Globus pallidus (tissue), 1 donor: ENCODE measurements around the gene CTSZ.
"Not testable (repeated sequence)": the region's sequence is repeated elsewhere in the genome, so short reads cannot be mapped to it uniquely, and the experiment has no call there.

Source experiments
- DNase-seq: peaks from one replicate; pipeline ENCODE4 v3.0.0-alpha.2; 2015; ENCODE audit warnings: low spot score

Gene CTSZ

DNA sequence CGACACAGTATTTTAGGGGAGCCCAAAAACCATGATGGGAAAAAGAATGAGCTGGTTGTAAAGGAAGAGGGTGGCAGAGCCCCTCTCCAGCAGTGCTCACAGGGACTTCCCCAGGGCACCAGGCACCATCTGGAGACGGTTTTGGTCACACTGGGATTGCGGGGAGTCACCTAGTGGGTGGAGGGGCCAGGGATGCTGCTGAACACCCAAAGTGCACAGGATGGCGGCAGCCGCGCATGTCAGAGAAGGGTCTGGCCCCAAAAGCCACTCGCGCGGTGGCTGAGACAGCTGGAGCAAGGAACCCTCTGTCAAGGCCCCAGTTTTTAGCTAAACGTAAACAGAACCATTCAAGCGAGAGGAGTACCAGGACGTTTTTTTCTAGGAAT, 10.8 kb downstream of the CTSZ start:
- no peak for DNase-seq

DNA sequence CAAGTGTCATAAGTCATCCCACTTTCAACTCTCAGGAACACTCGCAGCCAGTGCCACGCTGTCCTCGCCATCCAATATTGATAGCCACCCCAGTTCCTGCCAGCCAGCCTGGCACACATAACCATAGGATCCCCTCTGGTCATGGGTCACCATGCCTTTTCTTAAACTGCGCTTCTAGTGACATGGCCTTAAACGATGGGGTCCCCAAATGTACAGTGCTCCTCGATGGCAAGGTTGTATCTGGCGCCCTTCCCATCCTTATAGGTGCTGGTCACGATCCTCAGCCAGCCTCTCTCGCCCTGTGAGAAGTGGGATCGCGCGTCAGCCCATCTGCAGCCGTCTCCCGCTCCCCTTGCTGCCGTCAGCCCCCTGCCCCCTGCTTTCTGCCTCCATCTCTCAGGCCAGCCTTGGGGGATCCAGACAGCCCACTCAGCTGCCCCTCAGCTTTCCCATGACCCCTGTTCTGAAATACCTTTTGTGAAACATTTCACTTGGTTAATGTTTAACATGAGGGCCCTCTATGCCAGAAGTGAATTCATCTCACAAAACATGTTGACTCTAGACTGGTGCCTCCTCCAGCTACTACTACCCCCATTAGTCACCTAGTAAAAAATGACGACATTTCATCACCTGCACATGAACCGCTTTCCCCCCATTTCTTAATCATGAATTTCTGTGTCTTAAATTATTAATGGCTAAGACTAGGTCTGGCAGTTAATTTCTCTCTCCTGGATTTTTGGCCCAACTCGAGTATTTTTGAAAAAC, 11.4 kb downstream of the CTSZ start:
- no peak for DNase-seq

DNA sequence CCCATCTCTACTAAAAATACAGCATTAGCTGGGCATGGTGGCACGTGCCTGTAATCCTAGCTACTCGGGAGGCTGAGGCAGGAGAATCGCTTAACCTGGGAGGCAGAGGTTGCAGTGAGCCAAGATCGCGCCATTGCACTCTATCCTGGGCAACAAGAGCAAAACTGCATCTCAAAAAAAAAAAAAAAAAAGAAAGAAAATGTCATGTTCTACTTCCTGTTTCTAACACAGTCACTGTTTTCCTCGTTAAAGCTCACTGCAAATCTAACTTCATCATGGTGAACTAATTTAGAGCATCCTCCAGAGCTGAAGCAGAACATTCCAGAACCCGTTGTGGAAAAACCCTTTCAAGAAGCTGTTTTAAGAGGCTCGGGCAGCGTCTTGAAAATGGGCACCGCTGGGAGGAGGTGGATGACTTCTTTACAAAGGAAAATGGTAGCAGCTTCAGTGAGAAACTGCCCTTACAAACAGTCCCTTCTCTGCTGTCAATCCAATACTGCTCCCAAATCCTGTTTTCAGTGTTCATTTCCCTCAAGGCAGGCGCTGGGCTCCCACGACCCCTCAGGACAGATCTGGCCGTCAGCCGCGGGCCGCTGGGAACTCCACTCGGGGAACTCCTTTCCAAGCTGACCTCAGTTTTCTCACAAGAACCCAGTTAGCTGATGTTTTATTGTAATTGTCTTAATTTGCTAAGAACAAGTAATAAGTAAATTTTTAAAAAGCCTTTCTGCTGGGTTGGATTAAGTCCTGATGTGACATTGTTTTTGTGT, 12.5 kb downstream of the CTSZ start:
- no peak for DNase-seq

- no peak for DNase-seq
Observed at GRCh38 chr20:58993332-58994248, 13.5 kb downstream of the CTSZ start.

GRCh38 chr20:58992911-58993310, 14.1 kb downstream of the CTSZ start:
- no peak for DNase-seq

- DNase-seq = peak; percentile 28
Observed at GRCh38 chr20:58991715-58992114, 15.3 kb downstream of the CTSZ start.

DNA sequence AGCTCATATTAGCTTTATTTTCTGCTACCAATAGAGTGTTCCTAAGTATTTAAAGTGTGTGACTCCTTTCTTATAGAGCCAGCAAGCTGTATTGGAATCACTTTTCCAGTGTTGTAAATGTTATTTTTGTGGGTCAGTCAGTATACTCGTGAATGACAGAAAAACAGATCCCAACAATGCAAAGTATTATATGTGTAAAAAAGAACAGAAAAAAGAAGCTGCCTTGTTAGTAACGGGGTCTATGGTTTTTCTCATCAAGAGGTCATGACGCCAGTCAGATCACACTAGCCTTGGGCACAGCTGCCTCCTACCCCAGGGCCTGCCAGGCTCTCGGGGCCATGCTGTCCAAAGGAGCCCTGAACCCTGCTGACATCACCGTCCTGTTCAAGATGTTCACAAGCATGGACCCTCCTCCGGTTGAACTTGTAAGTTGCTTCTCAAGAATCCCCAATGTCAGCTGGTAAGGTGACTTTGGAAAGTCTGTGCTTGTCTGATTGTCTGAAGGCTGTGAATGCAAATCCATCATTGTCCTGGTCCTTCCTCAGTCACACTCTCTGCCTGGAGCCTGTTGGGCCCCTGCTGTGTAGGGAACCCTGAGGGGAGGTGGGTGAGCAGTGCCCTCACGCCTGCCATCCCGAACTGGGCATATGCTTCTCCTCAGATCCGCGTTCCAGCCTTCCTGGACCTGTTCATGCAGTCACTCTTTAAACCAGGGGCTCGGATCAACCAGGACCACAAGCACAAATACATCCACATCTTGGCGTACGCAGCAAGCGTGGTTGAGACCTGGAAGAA, 16.2 kb downstream of the CTSZ start:
- DNase-seq = peak; percentile 33

DNA sequence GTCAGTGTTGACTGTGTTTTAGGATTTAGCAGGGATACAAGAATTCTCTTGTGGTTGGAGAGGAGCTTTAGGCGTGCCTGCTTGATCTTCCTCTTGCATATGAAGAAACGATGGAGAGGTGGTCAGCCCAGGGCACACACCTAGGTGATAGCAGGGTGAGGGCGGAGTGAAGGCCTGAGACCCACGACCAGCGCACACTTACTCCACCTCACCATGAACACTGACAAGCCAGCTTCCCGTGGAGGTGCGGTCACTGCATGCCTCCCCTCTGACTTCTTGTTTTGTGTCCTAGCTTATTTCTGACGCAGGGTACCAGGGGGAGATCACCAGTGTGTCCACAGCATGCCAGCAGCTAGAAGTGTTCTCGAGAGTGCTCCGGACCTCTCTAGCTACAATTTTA, 17.9 kb downstream of the CTSZ start:
- no peak for DNase-seq

DNA sequence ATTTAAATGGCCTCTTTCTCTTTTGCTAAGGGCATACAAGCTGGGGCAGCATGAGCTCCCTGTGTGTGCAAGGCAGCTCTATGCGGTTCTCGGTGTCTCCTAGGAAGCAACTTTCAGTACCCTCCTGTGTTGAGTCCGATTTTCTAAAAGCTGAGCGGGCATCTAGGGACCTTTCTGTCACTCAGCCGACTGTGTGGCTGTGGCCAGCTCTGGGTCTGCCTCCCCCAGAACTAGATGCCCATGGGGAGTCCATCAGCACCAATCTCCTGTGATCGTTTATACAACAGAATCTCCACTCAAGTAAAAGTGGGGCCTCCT, 18.5 kb downstream of the CTSZ start:
- DNase-seq = no peak

GRCh38 chr20:58987790-58988564, 19.1 kb downstream of the CTSZ start:
- DNase-seq = no peak

DNA sequence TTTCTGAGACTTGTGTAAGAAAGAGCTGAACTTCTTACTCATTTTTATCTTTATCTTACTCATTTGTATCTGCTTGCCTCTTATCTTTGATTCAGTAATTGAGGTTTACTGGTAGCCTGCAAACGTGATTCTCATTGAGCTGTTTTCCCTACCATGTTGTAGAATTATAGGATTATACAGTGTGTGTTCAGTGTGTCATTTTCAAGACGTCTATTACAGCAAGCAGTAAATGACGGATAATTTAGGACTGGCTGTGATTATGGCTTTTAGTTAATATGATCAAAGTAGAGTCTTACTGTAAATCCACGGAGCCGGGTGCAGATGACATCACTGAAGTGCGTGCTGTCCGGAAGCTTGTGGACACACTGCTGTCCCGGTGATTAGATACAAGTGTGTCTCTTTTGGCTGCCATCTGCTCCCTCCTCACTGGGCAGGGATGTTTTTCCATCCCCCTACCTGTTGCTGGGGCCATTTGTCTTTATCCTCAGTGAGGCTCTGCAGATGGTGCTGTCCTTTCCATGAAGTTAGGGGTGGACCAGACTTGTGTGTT, 20.0 kb downstream of the CTSZ start:
- DNase-seq = no peak

- DNase-seq = no peak
Observed at GRCh38 chr20:58986286-58986967, 20.6 kb downstream of the CTSZ start.

- DNase-seq = no peak
Observed at GRCh38 chr20:58985656-58986055, 21.4 kb downstream of the CTSZ start.

GRCh38 chr20:58984691-58985090, 22.4 kb downstream of the CTSZ start:
- no peak for DNase-seq

DNA sequence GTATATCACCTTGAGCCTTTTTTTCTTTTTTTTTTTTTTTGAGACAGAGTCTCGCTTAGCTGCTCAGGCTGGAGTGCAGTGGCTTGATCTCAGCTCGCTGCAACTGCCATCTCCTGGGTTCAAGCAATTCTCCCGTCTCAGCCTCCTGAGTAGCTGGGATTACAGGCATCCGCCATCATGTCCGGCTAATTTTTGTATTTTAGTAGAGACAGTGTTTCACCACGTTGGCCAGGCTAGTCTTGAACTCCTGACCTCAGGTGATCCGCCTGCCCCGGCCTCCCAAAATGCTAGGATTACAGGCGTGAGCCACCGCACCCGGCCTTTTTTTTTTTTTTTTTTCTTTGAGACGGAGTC, 24.0 kb downstream of the CTSZ start:
- not testable (repeated sequence) for DNase-seq

GRCh38 chr20:58982406-58983114, 24.5 kb downstream of the CTSZ start:
- DNase-seq = no peak

DNA sequence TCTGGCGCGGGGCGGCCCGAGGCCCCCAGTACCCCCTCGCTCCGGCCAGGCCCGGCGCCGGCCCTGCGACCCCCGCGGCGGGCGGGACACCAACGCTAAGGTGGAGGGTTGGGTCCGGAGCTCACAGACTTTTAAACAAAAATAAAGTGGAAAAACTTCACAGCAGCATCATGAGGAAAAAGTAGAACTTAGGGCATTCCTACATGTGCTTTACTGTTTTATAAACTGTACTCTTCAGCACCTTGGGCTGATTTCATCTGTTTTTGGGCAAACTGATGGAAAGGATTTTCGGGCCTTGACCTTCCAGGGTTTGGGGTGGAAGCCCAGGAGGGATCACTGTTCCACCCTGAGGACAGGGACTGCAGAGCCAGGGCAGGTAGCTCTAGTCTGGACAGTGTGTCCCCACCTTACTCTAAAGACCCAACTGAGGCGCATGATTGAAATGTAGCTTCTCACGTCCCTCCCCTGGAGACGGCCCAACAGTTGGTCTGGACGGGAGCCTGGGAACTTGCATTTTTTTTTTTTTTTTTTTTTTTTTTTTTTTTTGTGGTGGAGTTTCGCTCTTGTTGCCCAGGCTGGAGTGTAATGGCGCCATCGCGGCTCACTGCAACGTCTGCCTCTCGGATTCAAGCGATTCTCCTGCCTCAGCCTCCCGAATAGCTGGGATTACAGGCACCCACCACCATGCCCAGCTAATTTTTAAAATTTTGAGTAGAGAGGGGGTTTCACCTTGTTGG, 25.3 kb downstream of the CTSZ start:
- no peak for DNase-seq

DNA sequence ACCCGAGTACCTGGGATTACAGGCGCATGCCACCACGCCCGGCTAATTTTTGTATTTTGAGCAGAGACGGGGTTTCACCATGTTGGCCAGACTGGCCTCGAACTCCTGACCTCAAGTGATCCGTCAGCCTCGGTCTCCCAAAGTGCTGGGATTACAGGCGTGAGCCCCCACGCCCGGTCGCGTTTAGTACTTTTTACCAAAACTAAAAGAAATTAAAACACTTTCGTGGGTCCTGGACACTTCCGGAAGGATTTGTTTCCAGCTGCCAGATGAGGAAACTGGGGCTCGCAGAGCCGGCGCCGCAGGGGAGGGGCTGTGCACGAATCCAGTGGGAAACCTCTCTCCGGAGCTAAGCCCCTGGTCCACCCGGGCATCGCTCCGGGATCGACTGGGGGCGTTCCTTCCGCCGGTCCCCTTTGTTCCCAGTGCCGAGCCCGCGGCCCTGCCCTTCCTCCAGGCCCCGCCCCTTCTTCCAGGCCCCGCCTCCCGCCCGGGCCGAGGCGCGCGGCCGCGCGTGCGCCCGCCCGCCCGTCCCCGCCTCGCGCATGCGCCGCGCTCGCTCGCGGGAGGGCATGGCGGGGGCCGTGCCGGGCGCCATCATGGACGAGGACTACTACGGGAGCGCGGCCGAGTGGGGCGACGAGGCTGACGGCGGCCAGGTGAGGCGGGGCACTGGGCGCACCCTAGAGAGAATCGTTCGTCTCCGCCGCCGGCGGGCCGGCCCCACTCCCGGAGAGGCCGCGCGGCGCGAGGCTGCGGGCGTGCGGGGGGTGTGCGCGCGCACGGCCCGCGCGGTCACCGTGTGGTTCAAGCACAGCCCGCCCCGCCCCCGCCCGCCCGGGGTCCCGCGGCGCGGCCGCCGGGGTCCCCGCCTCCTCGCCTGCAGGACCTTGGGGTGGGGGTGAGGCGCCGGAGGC, 26.1 kb downstream of the CTSZ start, which contains the start of gene NELFCD:
Gene NELFCD (plus strand): TSS at position 546 of the 917 bp plus-strand sequence. CDS start 54 bp downstream, at position 600.
- peak; percentile 81 for DNase-seq
